ENCODE data around the gene CFAP69.

DNA sequence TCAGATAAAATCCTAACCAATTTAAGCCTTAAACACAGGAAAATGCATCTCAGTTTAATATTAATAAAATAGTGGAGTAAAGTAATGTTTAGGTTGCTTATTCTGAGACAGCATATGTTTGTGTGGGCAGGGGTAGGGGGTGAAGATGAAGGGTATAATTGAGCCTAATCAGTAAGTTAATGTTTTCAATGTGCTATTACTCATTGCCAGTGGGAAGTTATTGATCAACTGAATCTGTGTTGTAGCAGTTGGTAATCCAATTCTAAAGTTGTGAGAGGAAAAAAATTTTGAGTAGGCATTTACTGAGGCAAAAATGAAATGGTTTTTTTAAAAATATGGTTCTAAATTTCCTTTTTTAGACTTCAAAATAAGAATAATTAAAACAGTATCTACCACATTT is 16.5 kb downstream of the CFAP69 start:
- TF ChIP-seq POLR2A (IDR thresholded peaks at IDR 0.05) (no peak), CTCF (IDR thresholded peaks at IDR 0.05) (no peak)
